Tibial nerve (tissue), 4 donors: ENCODE results near the gene NCBP2. TPM values are rescaled to one million over a fixed set of nuclear protein-coding genes. Genes with fewer than 3 reads are reported as not detected.
A peak's percentile ranks its signal among the peaks of the same experiment; 100 is the strongest.

Experiments
- DNase-seq, 2 donors: peaks; one replicate each; pipeline ENCODE4 v3.0.0-alpha.2; 2019; ENCODE audit warnings: low spot score in 2 of 2
- H3K27ac ChIP-seq, 4 donors: fragments of 200-600 bp; sonication (generic) in 3 of 4; one replicate each; pipeline ENCODE4 v1.5.1; 2017 to 2019; ENCODE audit warnings: mild to moderate bottlenecking in 1 of 4
- H3K27me3 ChIP-seq, 2 donors: fragments of 200-600 bp; sonication (generic) in 1 of 2; one replicate each; pipeline versions ENCODE4 v1.5.1 to v1.6.0; 2017 to 2019
- H3K36me3 ChIP-seq, 3 donors: fragments of 200-600 bp; sonication (generic); one replicate each; pipeline ENCODE4 v1.5.1; 2018 to 2019
- H3K4me1 ChIP-seq, 4 donors: fragments of 200-600 bp; sonication (generic) in 3 of 4; one replicate each; pipeline ENCODE4 v1.5.1; 2017 to 2019
- H3K4me3 ChIP-seq, 4 donors: fragments of 200-600 bp; sonication (generic) in 3 of 4; one replicate each; pipeline ENCODE4 v1.5.1; 2017 to 2019; ENCODE audit warnings: mild to moderate bottlenecking in 1 of 4, moderate library complexity in 1 of 4
- H3K9me3 ChIP-seq, 4 donors: fragments of 200-600 bp; sonication (generic) in 3 of 4; one replicate each; pipeline ENCODE4 v1.5.1; 2017 to 2019
- EP300 ChIP-seq, 2 donors: sonication (generic); formaldehyde crosslinking; IDR thresholded peaks; one replicate each; pipeline ENCODE4 v1.6.1; 2017; ENCODE audit warnings: antibody characterized with exemption in 2 of 2, mild to moderate bottlenecking in 1 of 2
- POLR2A ChIP-seq, 2 donors: fragments of 450-650 bp; IDR thresholded peaks; one replicate each; pipeline ENCODE4 v1.6.1; 2017; ENCODE audit warnings: antibody characterized with exemption in 2 of 2, mild to moderate bottlenecking in 2 of 2, moderate library complexity in 2 of 2
- WGBS, 2 donors: methylation state at CpG; one replicate each; pipeline ENCODE4 v1.1.5; 2018; 5-methylcytosine and 5-hydroxymethylcytosine counted together
- total RNA-seq, 4 donors: library from RNA; depleted of rRNA; stranded (reverse); fragments of >200 nt; gene quantifications; one replicate each; pipeline ENCODE4 v1.1.0, GENCODE V29; 2016
- TF ChIP-seq, protein P1 (sequence below), 5 experiments: fragments of 200-600 bp in 3 of 5; fragments of 450-650 bp in 2 of 5; sonication (generic) in 3 of 5; IDR thresholded peaks; one replicate each; pipeline ENCODE4 v1.5.1; 2016 to 2019; ENCODE audit warnings: antibody characterized with exemption in 5 of 5, mild to moderate bottlenecking in 3 of 5, moderate library complexity in 2 of 5

The NCBP2 gene
- total RNA-seq, 4 donors from 2014 or later, result 25.1 to 45.6 (median 36.6) TPM

DNA sequence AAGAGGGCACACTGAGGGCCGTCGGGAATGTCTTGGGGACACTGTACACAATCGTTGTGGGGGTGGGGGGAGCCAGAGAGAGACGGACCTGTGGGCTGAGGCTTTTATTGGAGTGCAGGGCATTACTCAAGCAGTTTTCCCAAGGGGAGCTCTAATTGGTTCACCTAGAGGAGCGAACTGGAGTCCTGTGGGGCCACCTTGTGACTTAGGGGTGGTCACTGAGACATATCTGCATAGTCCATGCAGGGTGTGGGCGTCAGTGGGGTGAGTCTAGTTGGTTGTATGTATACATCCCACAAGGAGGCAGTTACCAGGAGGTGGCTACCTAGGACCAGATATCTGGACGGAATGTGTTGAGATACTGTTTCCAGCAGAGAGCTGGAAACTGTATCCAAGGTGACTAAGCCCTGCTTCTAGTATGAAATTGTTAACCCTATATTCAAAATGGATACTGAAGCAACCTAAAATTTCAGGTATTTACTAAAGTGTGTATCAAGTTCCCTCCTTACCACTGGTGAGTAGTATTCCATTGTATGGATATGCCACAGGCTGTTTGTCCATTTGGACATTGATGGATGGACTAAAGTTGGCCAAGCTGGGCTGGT is 28.9 kb upstream of the NCBP2 start:
- TF ChIP-seq, protein P1, sequence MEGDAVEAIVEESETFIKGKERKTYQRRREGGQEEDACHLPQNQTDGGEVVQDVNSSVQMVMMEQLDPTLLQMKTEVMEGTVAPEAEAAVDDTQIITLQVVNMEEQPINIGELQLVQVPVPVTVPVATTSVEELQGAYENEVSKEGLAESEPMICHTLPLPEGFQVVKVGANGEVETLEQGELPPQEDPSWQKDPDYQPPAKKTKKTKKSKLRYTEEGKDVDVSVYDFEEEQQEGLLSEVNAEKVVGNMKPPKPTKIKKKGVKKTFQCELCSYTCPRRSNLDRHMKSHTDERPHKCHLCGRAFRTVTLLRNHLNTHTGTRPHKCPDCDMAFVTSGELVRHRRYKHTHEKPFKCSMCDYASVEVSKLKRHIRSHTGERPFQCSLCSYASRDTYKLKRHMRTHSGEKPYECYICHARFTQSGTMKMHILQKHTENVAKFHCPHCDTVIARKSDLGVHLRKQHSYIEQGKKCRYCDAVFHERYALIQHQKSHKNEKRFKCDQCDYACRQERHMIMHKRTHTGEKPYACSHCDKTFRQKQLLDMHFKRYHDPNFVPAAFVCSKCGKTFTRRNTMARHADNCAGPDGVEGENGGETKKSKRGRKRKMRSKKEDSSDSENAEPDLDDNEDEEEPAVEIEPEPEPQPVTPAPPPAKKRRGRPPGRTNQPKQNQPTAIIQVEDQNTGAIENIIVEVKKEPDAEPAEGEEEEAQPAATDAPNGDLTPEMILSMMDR (IDR thresholded peaks at IDR 0.05), result no peak
- DNase-seq, result no peak
- Histone ChIP-seq H3K27ac (no peak overlapping the region), H3K4me3 (no peak overlapping the region), H3K9me3 (no peaks in the 10 kb centered on the region), H3K4me1 (peaks cover 0 to 23% (median 4%) of the 10 kb centered on the region in 4 donors), H3K27me3 (no peaks in the 10 kb centered on the region), H3K36me3 (peaks cover 0 to 10% (median 0%) of the 10 kb centered on the region in 3 donors)
- WGBS, 2 donors, result 82 to 86% methylated on average over 7 of the region's 7 CpGs

DNA sequence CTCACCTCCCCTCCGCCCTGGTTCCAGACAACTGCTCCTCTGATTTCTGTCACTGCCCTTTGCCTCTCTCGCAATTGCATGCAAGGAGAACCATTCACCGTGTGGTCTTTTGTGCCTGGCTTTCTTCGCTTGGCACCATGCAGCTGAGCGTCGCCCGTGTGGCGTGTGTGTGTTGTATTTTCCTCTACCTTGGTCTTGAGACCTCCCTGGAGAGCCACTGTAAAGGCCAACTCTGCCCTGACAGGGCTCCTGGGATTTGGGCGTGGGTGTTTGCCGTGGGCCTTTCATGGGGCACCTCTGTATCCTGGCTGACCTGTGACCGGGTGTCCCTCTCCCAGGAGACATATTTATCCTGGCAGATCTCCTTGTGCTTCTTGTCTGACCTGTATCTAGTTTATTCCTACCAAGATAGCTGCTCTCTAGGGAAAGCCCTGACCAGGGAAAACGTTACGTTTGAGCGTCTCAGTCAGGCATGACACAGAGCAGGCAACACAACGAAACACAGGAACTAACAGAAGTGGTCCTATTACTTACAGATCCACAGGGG is 28.3 kb upstream of the NCBP2 start:
- Histone ChIP-seq H3K27ac (no peak overlapping the region), H3K4me1 (peaks cover 0 to 23% (median 4%) of the 10 kb centered on the region in 4 donors), H3K27me3 (no peaks in the 10 kb centered on the region), H3K9me3 (no peaks in the 10 kb centered on the region), H3K4me3 (no peak overlapping the region), H3K36me3 (peaks cover 0 to 16% (median 0%) of the 10 kb centered on the region in 3 donors)
- 83 to 87% methylated on average over 15 of the region's 15 CpGs for WGBS, 2 donors
- no peak for TF ChIP-seq EP300 (IDR thresholded peaks at IDR 0.05)
- TF ChIP-seq, protein P1 (IDR thresholded peaks at IDR 0.05), result no peak
- DNase-seq, result no peak

DNA sequence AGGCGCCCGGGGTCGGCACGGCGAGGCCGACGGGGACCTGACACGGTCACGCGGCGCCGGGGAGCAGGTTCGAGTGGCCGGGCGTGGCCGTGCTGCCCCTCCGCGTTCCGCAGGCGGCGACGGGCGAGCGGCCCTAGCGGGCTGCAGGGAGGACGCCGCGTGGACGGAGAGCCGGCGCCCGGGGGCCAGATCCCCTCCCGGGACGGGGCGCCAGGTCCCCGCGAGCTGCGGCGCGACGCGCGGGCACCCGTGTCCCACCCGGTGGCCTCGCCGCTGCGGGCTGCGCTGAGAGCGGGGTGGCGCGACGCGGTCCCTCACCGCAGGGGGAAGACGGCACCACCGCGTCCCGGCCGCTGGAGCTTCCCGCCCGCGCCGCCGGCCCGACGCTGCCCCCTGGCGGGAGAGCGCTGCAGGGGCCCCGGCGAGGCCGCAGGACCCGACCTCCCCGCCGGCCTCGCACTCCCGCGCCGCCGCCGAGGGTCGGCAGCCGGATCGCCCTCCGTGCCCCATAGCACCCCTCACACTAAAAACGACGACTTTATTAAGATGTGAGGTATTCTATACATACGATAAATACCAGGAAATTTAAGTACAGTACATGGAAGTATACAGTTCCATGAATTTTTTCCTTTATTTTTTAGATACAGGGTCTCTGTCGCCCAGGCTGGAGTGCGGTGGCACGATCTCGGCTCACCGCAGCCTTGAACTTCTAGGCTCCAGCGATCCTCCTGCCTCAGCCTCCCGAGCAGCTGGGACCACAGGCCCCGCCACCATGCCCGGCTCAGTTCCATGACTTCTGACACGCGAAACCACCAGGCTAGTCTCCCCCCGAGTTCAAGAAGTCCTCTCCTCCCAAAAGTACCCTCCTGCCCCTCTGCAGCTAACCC is 27.6 kb upstream of the NCBP2 start:
- Histone ChIP-seq H3K9me3 (no peaks in the 10 kb centered on the region), H3K4me3 (peak overlapping the region; percentile 79 to 93 (median 82)), H3K27me3 (no peaks in the 10 kb centered on the region), H3K27ac (peak overlapping the region in 3 of 4 donors; percentile 62 to 84 (median 65)), H3K36me3 (peaks cover 0 to 23% (median 0%) of the 10 kb centered on the region in 3 donors), H3K4me1 (peaks cover 0 to 23% (median 4%) of the 10 kb centered on the region in 4 donors)
- no peak for DNase-seq
- TF ChIP-seq, protein P1 (IDR thresholded peaks at IDR 0.05), result peak; percentile 90 to 98 (median 96)
- TF ChIP-seq EP300 (IDR thresholded peaks at IDR 0.05), result no peak
- TF ChIP-seq POLR2A (IDR thresholded peaks at IDR 0.05), result peak in 1 of 2 donors; percentile 29
- WGBS, 2 donors, result 14 to 19% methylated on average over 50 to 61 of the region's 100 CpGs

DNA sequence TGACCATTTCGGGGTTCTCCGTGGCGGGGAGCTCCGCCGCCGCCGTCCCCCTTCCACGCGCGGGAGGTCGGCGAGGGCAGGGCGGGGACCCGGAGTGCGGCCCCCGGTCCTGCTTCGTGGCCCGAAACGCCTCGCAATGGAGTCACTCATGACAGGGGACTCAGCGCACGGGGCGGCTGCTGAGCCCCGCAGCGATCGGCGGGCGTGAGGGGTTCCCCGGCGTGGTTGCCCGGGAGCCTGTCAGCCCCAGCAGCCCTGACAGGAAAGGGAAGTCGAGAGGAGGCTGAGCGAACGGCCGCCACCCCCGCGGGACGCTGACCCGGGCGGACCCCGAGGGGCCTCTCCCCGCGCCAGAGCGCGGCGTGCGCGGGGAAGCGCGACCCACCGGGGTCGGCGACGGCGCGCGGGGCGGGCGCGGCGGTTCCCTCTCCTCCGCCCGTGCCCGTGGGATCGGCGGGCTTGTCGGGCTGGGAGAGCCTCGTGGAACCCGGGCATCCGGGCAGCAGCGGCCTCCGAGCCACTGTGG is 26.9 kb upstream of the NCBP2 start:
- H3K9me3 ChIP-seq, result no peaks in the 10 kb centered on the region
- peak overlapping the region; percentile 62 to 84 (median 66) for H3K27ac ChIP-seq
- peaks cover 0 to 25% (median 0%) of the 10 kb centered on the region in 3 donors for H3K36me3 ChIP-seq
- peak overlapping the region; percentile 79 to 93 (median 82) for H3K4me3 ChIP-seq
- TF ChIP-seq, protein P1 (IDR thresholded peaks at IDR 0.05), result no peak
- no peak for TF ChIP-seq EP300 (IDR thresholded peaks at IDR 0.05)
- no peak for TF ChIP-seq POLR2A (IDR thresholded peaks at IDR 0.05)
- WGBS, 2 donors, result 0% methylated on average over 9 of the region's 72 CpGs; no CpG with 5 or more reads in 1 of the 2 donors
- peaks cover 0 to 23% (median 4%) of the 10 kb centered on the region in 4 donors for H3K4me1 ChIP-seq
- H3K27me3 ChIP-seq, result no peaks in the 10 kb centered on the region
- DNase-seq, result no peak
